ENCODE results near the gene SLC48A1.

SLC48A1 gene

GRCh38 chr12:47823422-47824086 lies 50.5 kb downstream of the SLC48A1 start:
- FAIRE-seq = no peak

GRCh38 chr12:47824198-47824597 lies 51.2 kb downstream of the SLC48A1 start:
- no peak for DNase-seq (ENCODE audit: low spot score)
- FAIRE-seq = no peak

More at GRCh38 chr12:47823422-47824086, 50.5 kb downstream of the SLC48A1 start:
- no peak for DNase-seq (ENCODE audit: low spot score)

GRCh38 chr12:47824635-47825034 lies 51.6 kb downstream of the SLC48A1 start:
- DNase-seq (ENCODE audit: low spot score) = no peak
- FAIRE-seq = no peak

GRCh38 chr12:47825173-47825639 lies 52.2 kb downstream of the SLC48A1 start:
- DNase-seq (ENCODE audit: low spot score) = peak; percentile 64

GRCh38 chr12:47828008-47828975 lies 55.3 kb downstream of the SLC48A1 start:
- DNase-seq (ENCODE audit: low spot score) (no peak), FAIRE-seq (no peak)

More at GRCh38 chr12:47825173-47825639, 52.2 kb downstream of the SLC48A1 start:
- no peak for FAIRE-seq

GRCh38 chr12:47828976-47829482 lies 56.0 kb downstream of the SLC48A1 start:
- FAIRE-seq (no peak), DNase-seq (ENCODE audit: low spot score) (peak; percentile 62)

- DNase-seq (ENCODE audit: low spot score) (no peak), FAIRE-seq (no peak)
These were observed 56.5 kb downstream of the SLC48A1 start for GRCh38 chr12:47829584-47829983.
